SK-N-SH (cell line): Measurements from ENCODE around the gene TMEM98.

Source experiments
- CTCF ChIP-seq: fragments of 200-600 bp; sonication (generic); IDR thresholded peaks from 2 replicates; pipeline ENCODE4 v1.6.1; 2017; ENCODE audit warnings: antibody characterized with exemption, mild to moderate bottlenecking, moderate library complexity
- EP300 ChIP-seq, 2 experiments: IDR thresholded peaks; 2 replicates each; pipeline versions ENCODE4 v1.4.0 to v1.6.1; 2012; ENCODE audit warnings: borderline replicate concordance in 1 of 2, low read depth in 1 of 2, low read length in 1 of 2
- EZH2phosphoT487 ChIP-seq: fragments of 200-600 bp; sonication (generic); IDR thresholded peaks from 2 replicates; pipeline ENCODE4 v1.6.1; 2017; ENCODE audit warnings: low read depth, mixed run types, mild to moderate bottlenecking, antibody characterized with exemption, moderate library complexity, borderline replicate concordance
- GABPA ChIP-seq: IDR thresholded peaks from 2 replicates; pipeline ENCODE4 v1.4.0; 2012; ENCODE audit warnings: low read depth, mild to moderate bottlenecking
- MEF2A ChIP-seq: IDR thresholded peaks from 2 replicates; pipeline ENCODE4 v1.4.0; 2012; ENCODE audit warnings: low read depth, borderline replicate concordance
- NFIC ChIP-seq: IDR thresholded peaks from 2 replicates; pipeline ENCODE4 v1.4.0; 2012; ENCODE audit warnings: borderline replicate concordance
- RXRA ChIP-seq: IDR thresholded peaks from 2 replicates; pipeline ENCODE4 v1.4.0; 2012; ENCODE audit warnings: low read depth, mild to moderate bottlenecking, borderline replicate concordance
- SMC3 ChIP-seq: IDR thresholded peaks from 2 replicates; pipeline ENCODE4 v1.6.1; 2012; ENCODE audit warnings: low read depth, low read length, improper control_type of control experiment
- YY1 ChIP-seq: IDR thresholded peaks from 2 replicates; pipeline ENCODE4 v1.4.0; 2012; ENCODE audit warnings: low read depth, mild to moderate bottlenecking

- TF ChIP-seq RXRA (no peak), CTCF (no peak), EZH2phosphoT487 (no peak), NFIC (no peak), GABPA (no peak), SMC3 (no peak), YY1 (no peak), EP300 (IDR thresholded peaks at IDR 0.05; ENCODE audit: borderline replicate concordance in 1 of 2, low read depth in 1 of 2, low read length in 1 of 2) (no peak), MEF2A (no peak)
Measured at GRCh38 chr17:32930512-32930911, 2.6 kb downstream of the TMEM98 start.
